Nephron (organoid): ENCODE measurements around the gene SMCR8.

Experiments
- H3K27ac Mint-ChIP-seq, 3 experiments: 2 replicates each; pipeline ENCODE4 v1.8.0; 2020; ENCODE audit warnings: mixed read lengths in 3 of 3, mild to moderate bottlenecking in 2 of 3, moderate library complexity in 1 of 3
- H3K27me3 Mint-ChIP-seq: 2 replicates; pipeline ENCODE4 v1.8.0; 2021; ENCODE audit warnings: low read depth, mild to moderate bottlenecking, moderate library complexity, mixed read lengths
- H3K36me3 Mint-ChIP-seq: 2 replicates; pipeline ENCODE4 v1.8.0; 2020; ENCODE audit warnings: low read depth, mixed read lengths
- H3K4me1 Mint-ChIP-seq: 2 replicates; pipeline ENCODE4 v1.8.0; 2020; ENCODE audit warnings: mixed read lengths
- H3K4me3 Mint-ChIP-seq, 3 experiments: 2 replicates each; pipeline ENCODE4 v1.8.0; 2020; ENCODE audit warnings: mild to moderate bottlenecking in 3 of 3, mixed read lengths in 3 of 3, moderate library complexity in 2 of 3
- H3K9me3 Mint-ChIP-seq: 2 replicates; pipeline ENCODE4 v1.8.0; 2020; ENCODE audit warnings: mixed read lengths
- TF ChIP-seq, protein P1 (sequence below), 3 experiments: fragments of 200-600 bp; sonication (generic); IDR thresholded peaks; one replicate each; pipeline ENCODE4 v1.5.0; 2021; ENCODE audit warnings: antibody characterized with exemption in 3 of 3; ENCODE audit not compliant: unreplicated experiment in 3 of 3

The SMCR8 gene

DNA sequence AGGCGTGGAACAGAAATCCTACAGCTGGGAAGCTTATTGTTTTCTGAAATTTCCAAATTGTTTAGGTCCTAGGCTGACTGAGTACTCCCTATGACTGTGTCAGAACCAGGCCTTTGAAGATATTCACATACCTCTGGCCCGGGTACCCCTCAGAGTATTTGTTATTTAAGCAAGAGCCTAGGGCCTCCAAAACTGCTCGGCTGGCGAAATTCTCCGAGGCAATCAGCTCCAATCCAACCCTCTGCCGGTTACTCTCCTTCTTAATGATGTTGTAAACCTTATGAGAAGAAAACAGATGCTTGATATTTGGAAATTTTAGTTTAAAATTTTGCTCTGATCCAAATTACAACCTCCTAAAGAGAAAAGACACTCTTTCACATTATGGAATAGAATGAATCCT lies 38.4 kb downstream of the SMCR8 start:
- Mint-ChIP-seq H3K4me3 (no peak overlapping the region), H3K36me3 (peaks cover 30% of the 10 kb centered on the region), H3K4me1 (no peaks in the 10 kb centered on the region), H3K27me3 (no peaks in the 10 kb centered on the region), H3K27ac (no peak overlapping the region), H3K9me3 (no peaks in the 10 kb centered on the region)
- TF ChIP-seq, protein P1, sequence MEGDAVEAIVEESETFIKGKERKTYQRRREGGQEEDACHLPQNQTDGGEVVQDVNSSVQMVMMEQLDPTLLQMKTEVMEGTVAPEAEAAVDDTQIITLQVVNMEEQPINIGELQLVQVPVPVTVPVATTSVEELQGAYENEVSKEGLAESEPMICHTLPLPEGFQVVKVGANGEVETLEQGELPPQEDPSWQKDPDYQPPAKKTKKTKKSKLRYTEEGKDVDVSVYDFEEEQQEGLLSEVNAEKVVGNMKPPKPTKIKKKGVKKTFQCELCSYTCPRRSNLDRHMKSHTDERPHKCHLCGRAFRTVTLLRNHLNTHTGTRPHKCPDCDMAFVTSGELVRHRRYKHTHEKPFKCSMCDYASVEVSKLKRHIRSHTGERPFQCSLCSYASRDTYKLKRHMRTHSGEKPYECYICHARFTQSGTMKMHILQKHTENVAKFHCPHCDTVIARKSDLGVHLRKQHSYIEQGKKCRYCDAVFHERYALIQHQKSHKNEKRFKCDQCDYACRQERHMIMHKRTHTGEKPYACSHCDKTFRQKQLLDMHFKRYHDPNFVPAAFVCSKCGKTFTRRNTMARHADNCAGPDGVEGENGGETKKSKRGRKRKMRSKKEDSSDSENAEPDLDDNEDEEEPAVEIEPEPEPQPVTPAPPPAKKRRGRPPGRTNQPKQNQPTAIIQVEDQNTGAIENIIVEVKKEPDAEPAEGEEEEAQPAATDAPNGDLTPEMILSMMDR (IDR thresholded peaks at IDR 0.05; ENCODE audit: unreplicated experiment in 3 of 3): no peak

DNA sequence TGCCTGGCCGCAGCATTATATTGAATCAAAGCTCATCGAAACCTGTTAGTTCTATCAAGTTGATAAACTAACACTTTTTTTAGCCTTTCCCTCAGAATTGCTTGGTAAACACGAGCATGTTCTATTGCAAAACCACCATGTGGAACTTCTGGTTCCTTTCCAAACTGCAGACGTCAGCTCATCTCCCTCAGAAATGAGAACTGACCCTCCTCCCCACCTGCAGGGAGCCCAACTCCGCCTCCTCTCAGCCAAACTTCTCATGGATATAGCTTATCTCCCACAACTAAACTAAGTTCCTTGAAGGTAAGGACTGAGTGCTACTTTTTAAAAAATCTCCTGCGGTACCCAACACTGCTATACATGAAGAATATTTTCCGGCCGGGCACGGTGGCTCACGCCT lies 41.5 kb downstream of the SMCR8 start:
- Mint-ChIP-seq H3K4me1 (no peaks in the 10 kb centered on the region), H3K36me3 (peaks cover 33% of the 10 kb centered on the region), H3K4me3 (no peak overlapping the region), H3K27me3 (no peaks in the 10 kb centered on the region), H3K27ac (peak overlapping the region in 2 of 3 experiments; percentile 37 to 40), H3K9me3 (no peaks in the 10 kb centered on the region)
- TF ChIP-seq, protein P1 (IDR thresholded peaks at IDR 0.05; ENCODE audit: unreplicated experiment in 3 of 3): no peak

DNA sequence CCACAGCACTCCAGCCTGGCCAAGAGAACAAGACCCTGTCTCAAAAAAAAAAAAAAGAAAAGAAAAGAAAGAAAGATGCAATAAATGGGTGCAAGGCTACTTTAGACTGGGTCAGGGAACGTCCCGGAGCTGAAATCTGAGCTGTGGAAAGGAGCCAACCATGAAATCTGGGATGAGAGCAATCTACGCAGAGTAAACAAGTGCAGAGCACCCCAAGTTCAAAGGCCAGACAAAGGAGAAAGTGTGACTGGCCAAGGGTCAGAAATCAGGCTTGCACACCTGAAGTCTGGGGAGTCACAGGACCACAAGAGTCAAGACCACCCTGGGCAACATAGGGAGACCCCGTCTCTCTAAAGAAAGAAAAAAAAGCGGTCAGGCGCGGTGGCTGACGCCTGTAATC lies 45.4 kb downstream of the SMCR8 start:
- Mint-ChIP-seq H3K9me3 (no peaks in the 10 kb centered on the region), H3K4me3 (peak overlapping the region; percentile 19 to 59 (median 22)), H3K36me3 (peaks cover 14% of the 10 kb centered on the region), H3K27me3 (peaks cover 3% of the 10 kb centered on the region), H3K27ac (peak overlapping the region in 1 of 3 experiments; percentile 51), H3K4me1 (peaks cover 8% of the 10 kb centered on the region)
- TF ChIP-seq, protein P1 (IDR thresholded peaks at IDR 0.05; ENCODE audit: unreplicated experiment in 3 of 3): no peak

DNA sequence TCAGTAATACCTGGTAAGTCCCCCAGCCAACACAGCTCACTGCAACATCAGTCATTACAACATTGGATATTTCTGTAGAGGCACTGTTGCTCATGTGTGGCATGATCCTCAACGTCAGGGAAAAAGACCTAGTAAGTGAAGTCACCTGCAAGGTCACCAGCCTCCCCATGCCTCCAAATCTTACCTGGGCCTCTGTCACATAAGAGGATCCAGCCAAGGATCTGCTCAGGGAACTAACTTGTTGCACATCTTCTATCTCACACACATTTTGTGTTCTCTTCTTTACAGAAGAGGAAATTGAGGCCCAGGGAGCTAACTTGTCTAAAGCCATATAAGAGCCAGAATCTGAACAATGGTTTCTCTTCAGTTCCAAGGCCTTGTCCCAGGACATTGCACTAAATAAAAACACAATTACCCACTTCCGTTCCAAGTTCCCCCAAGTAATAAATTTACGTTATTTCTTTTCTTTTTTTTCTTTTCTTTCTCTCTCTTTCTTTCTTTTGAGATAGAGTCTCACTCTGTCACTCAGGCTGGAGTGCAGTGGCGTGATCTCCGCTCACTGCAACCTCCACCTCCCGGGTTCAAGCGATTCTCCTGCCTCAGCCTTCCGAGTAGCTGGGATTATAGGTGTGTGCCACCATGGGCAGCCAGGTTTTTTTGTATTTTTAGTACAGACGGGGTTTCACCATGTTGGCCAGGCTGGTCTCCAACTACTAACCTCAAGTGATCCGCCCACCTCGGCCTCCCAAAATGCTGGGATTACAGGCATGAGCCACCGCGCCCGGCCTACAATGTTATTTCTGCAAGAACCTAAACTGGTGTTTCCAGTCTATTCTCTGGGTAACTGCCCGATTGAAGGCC lies 47.0 kb downstream of the SMCR8 start:
- Mint-ChIP-seq H3K27me3 (peaks cover 3% of the 10 kb centered on the region), H3K4me1 (peaks cover 8% of the 10 kb centered on the region), H3K36me3 (peaks cover 7% of the 10 kb centered on the region), H3K4me3 (peak overlapping the region; percentile 93 to 96 (median 95)), H3K9me3 (no peaks in the 10 kb centered on the region), H3K27ac (peak overlapping the region; percentile 60 to 92 (median 70))
- TF ChIP-seq, protein P1 (IDR thresholded peaks at IDR 0.05; ENCODE audit: unreplicated experiment in 3 of 3): no peak

DNA sequence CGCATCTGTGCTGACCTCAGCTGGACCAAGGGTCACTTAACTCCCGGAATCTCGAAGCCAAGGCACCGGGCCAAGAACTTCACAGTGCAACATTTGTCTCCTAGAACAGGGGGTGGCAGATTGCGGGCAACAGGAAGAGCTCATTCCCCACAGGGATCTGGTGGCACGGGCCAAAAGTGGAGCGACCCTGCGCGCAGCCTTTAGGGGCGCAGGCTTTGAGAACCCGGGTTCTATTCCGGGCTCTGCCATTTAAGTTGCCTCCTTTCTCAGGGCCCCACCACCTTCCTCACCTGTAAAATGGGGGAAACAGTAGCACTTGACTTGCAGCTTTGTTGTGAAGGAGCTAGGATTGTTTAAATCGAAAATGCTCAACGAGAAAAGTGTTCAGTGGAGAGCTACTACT lies 47.6 kb downstream of the SMCR8 start:
- Mint-ChIP-seq H3K27me3 (peaks cover 3% of the 10 kb centered on the region), H3K4me3 (peak overlapping the region; percentile 93 to 96 (median 95)), H3K9me3 (peaks cover 3% of the 10 kb centered on the region), H3K27ac (peak overlapping the region; percentile 60 to 92 (median 70)), H3K36me3 (peaks cover 7% of the 10 kb centered on the region), H3K4me1 (peaks cover 8% of the 10 kb centered on the region)
- TF ChIP-seq, protein P1 (IDR thresholded peaks at IDR 0.05; ENCODE audit: unreplicated experiment in 3 of 3): no peak
